CMK (cell line): Measurements from ENCODE around the gene PSRC1.

Experiments used
- DNase-seq: peaks from one replicate; pipeline ENCODE4 v3.0.0-alpha.2; 2010; ENCODE audit warnings: low read depth

PSRC1 gene

DNA sequence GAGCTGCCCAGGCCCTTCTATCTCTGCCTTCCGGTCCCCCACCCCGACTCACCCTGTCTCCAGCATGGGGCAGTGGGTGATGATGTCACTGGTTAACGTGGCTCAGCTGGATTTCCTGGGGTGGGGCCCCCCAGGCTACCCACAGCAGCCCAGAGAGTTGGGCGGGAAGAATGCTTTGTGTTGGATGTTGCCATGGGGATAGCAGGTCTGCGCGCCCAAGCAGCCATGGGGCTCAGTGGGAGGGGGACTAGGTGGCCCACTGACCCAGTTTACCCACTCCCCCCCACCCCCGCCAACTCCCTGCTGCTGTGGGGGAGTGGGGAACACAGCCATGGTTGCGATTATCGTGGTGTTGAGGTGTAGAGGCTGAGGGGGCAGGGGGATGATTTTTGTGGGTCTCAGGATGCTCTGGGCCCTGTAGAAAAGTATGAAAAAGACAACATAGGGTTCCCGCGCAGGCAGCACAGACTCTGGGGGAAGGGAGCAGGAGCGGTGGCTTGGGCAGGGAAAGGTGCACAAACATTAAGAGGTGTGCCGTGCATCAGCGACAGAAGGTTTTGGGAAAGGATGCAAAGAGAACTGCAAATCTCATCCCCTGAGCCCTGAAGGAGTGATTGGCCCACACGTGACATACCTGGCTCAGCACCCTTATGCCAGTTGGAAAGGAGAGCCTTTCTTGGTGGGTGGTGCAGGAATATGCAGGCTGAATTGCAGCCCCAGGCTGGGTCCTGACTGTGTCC lies 25.1 kb downstream of the PSRC1 start:
- no peak for DNase-seq

DNA sequence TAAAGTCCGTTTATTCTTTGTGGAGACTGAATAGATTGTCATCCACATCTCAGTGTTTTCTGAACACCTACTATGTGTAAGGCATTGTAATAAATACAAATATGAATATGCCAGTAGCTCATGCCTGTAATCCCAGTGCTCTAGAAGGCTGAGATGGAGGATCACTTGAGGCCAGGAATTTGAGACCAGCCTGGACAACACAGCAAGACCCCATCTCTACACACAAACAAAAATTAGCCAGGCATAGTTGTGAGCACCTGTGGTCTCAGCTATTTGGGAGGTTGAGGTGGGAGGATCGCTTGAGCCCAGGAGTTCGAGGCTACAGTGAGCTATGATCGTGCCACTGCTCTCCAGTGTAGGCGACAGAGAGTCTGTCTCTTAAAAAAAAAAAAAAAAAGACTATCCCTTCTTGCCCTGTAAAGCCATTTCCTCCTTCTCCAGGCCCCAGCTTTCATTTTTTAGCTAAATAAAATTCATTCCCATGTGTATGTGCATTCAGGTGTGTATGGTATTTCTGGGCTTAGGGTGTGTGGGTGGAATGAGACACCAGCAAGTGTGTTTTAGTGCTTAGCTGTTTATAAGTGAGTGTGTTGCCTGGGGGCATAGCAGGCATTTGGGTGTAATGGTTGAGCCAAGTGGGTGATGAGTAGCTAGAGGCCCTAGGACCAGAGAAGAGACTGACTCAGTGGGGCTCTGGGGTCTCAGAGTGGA lies 25.8 kb downstream of the PSRC1 start:
- DNase-seq, result no peak

DNA sequence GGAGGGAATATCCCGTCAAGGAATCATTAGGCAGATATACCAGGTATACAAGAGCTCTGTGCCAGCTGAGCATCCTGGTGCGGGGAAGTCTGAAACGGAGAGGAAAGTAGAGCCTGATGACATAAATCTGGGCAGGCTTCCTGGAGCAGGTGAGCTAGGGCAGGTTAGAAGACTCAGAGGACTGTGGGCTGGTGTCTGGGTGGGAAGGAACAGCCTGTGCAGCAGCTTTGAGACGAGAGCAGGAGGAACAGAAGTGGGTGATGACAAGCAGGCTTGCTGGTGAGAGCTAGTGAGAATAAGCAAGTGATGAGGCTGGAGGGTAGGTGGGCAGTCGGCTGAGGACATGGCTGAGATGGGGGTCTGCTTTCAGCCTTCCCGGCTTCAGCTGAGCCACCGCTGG lies 26.9 kb downstream of the PSRC1 start:
- no peak for DNase-seq

DNA sequence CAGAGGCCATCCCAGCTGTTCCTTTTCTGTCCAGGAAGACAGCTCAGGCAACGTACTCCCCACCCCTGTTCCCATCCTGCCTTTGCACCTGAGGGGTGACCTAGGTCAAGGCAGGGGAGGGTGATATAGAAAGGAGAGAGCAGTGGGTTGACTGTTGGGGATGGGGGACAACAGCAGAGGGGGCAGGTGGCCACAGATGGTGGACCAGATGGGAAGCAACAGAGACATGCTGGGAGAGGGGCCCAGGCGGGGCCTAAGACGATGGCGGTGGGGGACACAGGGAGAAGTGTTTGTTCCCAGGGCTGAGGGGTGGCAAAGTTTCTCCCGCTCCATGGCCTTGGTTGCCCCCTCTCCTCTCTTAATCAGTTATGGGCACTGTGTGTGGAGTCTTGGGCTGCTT lies 27.3 kb downstream of the PSRC1 start:
- no peak for DNase-seq

DNA sequence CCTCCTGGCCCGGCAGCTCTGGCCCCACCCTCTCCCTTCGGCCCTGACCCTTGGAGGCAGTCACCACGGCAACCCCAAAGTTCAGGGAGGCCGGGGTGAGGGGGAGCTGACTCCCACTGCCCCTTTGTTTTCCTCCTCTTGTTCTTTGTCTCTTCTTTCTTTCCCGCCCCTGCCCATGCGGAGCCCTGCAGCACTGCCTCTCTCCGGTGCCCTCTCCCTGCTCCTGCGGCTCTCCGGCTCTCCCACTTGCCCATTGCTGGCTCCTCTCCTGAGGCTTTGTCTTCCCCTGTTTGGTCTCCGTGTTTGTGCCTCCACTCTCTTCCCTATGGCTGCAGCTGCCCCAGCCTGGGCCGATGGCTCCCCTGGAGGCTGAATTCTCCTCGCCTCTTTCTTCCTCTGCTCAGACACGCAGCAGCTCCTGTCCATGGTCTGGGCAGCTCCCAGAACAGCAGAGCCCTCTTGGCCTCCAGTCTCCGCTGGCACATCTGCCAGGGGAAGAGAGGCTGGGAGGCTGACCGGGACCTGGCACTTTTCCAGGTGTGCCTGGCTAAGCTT lies 27.8 kb downstream of the PSRC1 start:
- no peak for DNase-seq

DNA sequence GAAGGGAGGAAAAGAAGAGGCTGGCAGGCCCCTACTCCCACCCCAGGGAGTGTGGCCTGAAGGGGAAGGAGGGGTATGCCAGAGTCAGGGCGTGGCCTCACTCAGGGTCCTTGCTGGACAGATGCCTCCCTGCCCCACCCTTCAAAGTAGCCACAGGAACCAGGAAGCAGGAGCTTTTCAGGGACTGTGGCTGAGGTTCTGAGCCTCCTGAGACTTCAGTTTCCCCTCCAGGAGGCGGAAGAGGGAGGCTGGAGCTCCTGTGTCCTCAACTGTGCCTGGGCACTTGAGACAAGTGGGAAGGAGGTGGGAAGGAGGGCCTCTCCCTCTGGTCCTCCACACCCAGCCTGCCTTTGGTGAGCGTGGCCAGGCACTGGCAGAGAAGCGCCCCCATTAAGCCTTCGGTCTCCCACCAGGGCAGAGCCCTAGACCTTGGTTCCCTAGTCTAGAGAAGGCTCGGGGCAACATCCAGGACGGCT lies 28.3 kb downstream of the PSRC1 start:
- DNase-seq, result peak; percentile 40

DNA sequence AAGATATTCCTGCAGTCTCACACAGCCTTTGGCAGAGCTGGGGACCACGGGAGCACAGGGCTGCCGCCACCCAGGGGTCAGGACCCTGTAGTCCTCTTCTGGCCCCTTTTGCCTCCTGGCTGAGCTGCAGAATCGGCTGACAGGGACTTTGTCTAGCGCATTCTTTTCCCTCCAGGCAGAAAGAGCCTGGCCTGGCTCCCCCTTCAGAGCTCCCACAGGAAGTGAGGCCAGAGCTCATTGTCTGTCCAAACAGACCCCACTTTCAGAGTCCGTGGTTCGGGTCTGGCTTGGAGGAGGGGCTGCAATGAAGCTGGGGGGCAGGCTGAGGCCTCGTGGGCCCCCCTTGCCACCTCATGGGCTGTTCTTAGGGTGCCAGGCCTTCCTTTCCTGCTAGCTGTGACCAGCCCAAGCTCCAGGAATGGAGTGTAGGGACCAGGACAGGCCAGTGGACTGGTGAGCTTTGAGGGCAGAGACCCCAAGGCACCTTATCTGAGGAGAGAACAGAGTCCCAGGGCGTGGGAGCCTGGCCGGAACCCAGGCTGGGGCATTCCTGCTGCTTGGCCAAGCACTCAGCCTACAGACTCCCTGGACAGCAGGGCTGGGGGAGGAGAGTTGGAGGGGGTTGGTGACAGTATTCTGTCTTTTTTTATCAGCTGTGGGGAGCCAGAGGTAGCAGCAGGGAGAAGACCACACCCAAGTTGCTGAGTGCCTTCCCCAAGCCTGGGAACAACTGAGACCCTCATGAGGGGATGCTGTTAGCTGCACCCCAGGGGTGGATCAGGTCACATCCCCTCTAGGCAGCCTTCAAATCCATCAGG lies 28.9 kb downstream of the PSRC1 start:
- no peak for DNase-seq

DNA sequence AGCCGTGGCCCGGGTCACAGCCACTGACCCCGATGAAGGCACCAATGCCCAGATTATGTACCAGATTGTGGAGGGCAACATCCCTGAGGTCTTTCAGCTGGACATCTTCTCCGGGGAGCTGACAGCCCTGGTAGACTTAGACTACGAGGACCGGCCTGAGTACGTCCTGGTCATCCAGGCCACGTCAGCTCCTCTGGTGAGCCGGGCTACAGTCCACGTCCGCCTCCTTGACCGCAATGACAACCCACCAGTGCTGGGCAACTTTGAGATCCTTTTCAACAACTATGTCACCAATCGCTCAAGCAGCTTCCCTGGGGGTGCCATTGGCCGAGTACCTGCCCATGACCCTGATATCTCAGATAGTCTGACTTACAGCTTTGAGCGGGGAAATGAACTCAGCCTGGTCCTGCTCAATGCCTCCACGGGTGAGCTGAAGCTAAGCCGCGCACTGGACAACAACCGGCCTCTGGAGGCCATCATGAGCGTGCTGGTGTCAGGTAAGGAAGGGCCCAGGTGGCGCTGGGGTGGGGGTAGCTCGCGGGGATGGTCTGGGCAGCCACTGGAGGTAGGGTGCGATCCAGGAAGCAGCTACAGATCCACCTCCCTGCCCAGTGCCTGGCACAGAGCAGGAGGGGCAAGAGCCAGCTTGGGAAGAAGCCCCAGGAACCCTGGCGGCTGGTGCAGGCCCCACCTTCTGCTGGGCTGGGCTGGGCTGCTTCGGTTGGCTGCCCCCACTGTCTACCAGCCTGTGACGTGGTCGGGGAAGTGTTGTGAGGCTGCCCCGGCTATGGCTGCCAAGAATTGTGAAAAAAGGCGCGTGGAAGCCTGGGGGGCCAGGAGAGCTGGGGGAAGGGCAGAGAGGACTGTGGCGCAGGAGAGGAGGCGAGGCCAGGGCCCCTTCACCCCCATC lies 29.8 kb downstream of the PSRC1 start:
- DNase-seq, result no peak

DNA sequence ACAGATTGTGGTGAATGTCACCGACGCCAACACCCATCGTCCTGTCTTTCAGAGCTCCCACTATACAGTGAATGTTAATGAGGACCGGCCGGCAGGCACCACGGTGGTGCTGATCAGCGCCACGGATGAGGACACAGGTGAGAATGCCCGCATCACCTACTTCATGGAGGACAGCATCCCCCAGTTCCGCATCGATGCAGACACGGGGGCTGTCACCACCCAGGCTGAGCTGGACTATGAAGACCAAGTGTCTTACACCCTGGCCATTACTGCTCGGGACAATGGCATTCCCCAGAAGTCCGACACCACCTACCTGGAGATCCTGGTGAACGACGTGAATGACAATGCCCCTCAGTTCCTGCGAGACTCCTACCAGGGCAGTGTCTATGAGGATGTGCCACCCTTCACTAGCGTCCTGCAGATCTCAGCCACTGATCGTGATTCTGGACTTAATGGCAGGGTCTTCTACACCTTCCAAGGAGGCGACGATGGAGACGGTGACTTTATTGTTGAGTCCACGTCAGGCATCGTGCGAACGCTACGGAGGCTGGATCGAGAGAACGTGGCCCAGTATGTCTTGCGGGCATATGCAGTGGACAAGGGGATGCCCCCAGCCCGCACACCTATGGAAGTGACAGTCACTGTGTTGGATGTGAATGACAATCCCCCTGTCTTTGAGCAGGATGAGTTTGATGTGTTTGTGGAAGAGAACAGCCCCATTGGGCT lies 30.6 kb downstream of the PSRC1 start:
- DNase-seq, result no peak

DNA sequence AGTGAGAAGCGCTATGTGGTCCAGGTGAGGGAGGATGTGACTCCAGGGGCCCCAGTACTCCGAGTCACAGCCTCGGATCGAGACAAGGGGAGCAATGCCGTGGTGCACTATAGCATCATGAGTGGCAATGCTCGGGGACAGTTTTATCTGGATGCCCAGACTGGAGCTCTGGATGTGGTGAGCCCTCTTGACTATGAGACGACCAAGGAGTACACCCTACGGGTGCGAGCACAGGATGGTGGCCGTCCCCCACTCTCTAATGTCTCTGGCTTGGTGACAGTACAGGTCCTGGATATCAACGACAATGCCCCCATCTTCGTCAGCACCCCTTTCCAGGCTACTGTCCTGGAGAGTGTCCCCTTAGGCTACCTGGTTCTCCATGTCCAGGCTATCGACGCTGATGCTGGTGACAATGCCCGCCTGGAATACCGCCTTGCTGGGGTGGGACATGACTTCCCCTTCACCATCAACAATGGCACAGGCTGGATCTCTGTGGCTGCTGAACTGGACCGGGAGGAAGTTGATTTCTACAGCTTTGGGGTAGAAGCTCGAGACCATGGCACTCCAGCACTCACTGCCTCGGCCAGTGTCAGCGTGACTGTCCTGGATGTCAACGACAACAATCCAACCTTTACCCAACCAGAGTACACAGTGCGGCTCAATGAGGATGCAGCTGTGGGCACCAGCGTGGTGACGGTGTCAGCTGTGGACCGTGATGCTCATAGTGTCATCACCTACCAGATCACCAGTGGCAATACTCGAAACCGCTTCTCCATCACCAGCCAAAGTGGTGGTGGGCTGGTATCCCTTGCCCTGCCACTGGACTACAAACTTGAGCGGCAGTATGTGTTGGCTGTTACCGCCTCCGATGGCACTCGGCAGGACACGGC lies 31.4 kb downstream of the PSRC1 start:
- no peak for DNase-seq

DNA sequence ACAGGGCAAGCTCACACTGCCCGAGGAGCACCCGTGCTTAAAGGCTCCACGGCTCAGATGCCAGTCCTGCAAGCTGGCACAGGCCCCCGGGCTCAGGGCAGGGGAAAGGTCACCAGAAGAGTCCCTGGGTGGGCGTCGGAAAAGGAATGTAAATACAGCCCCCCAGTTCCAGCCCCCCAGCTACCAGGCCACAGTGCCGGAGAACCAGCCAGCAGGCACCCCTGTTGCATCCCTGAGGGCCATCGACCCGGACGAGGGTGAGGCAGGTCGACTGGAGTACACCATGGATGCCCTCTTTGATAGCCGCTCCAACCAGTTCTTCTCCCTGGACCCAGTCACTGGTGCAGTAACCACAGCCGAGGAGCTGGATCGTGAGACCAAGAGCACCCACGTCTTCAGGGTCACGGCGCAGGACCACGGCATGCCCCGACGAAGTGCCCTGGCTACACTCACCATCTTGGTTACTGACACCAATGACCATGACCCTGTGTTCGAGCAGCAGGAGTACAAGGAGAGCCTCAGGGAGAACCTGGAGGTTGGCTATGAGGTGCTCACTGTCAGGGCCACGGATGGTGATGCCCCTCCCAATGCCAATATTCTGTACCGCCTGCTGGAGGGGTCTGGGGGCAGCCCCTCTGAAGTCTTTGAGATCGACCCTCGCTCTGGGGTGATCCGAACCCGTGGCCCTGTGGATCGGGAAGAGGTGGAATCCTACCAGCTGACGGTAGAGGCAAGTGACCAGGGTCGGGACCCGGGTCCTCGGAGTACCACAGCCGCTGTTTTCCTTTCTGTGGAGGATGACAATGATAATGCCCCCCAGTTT lies 32.3 kb downstream of the PSRC1 start:
- DNase-seq, result no peak

DNA sequence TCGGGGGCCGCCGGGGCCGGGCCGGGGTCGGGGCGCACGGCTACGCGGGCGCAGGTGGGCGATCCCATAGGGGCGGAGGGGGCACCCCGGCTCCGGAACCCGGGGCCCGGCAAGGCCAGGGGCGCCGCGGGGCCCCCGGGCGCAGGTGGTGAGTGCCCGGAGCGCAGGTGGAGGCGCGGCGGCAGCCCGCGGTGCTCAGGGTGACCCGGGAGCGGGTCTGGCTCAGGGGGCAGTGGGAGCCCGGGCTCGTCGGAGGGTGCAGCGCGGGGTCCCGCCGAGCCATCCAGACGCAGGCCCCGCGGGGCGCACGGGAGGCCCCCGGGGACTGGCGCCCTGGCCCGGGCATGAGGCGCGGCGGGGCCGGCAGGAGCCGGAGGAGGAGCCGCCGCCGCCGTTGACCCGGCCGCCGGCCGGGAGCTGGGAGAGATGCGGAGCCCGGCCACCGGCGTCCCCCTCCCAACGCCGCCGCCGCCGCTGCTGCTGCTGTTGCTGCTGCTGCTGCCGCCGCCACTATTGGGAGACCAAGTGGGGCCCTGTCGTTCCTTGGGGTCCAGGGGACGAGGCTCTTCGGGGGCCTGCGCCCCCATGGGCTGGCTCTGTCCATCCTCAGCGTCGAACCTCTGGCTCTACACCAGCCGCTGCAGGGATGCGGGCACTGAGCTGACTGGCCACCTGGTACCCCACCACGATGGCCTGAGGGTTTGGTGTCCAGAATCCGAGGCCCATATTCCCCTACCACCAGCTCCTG lies 33.1 kb downstream of the PSRC1 start:
- no peak for DNase-seq

DNA sequence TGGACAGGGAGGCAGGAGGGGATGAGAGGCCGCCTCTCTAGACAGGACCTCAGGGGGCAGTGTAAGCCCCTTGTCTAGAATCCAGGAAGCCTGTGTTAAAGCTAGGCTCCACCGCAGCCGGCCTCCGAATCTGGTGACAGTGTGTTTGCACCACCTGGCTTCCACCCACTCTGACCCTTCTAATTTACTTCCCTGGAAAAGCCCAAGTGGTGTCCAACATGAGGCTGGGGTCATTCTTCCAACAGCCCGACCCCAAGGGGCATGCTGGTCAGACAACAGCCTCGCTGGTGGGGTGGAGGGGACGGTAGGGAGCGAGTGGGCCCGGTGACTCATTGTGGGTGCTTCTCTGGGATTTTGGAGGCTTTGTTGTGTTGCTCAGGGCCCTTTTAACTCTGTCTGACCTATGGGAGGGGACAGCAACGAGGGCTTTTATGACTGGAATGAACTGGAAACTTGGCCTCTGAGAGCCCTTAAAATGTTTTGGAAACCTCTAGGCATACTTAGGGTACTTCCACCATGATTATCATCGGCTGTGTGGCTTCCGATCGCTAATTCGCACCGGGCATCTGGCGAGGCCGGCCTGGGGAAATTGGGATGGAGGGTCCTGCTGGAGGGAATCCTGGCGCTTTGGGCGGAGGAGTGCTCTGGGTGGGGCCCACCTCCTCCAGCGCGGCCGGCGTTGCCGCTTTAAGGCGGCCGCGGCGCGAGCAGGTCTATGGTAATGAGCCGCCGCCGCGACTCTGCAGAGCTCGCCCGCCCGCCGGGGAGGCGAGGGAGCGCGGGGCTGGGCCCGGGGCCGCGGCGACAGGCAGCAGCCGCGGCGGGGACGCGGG lies 33.9 kb downstream of the PSRC1 start, which contains the start of gene CELSR2:
Gene CELSR2 (plus strand): TSS at position 743 of the 833 bp plus-strand sequence. CDS start 541 bp downstream, outside the sequence.
- no peak for DNase-seq

DNA sequence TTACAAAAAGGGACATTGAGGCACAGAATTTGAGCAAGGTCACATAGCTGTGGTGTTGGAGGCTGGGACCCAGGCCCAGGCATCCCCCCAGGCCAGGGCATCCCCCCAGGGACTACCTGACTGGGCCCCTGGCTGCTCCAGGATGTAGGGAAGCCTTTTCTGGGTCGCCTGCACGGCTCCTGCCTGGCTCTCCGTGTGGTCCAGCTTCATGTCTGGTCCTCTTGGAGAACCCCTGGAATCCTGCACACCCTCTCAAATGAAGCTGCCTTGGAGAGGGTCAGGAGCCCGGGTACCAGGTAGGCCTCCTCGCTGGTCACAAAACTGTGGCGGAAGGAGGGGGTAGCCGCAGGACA lies 34.5 kb downstream of the PSRC1 start:
- no peak for DNase-seq

DNA sequence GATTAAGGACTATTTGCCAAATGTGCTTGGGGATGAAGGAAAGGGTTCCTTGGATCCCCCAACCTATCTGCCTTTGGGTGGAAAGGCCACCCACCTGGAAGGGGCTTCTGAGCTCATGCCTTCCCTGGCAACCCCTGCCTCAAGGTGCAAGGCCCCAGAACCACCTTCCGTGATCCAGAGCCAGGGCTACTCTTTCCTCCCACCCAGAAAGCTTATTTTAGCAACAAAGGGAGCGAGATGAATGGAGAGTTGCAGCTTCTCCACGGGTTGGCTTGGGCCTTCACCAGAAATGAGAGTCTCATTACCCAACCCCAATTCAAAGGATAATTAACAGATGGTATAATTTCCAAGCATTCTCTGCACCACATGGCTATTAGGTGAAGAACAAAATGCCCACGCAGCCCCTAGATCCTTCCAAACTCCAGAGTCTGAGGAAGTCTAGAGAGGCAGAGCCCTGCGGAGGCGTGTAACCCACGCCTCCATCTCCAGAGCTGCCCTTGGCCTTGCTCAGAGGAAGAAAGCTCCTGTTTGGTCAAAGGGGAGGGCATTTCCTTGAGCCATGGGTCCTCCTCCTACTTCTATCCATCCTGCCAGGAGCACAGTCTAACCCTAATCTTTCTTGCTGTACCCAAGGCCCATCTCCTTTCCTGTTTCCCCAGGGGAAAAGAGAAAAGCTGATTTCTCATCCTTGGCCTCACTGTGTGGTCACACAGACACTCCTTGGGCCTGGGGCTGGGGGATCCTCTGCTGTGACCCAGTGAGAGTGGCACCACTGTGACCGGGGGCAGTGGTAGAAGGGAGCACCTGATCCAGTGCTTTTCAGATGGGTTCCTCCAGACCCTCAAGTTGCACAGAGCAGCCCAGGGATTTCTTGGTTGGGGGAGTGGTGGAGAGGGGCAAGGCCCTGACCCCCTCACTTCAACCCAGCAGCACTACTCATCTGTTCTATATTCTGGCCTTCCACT lies 35.3 kb downstream of the PSRC1 start:
- DNase-seq, result no peak

DNA sequence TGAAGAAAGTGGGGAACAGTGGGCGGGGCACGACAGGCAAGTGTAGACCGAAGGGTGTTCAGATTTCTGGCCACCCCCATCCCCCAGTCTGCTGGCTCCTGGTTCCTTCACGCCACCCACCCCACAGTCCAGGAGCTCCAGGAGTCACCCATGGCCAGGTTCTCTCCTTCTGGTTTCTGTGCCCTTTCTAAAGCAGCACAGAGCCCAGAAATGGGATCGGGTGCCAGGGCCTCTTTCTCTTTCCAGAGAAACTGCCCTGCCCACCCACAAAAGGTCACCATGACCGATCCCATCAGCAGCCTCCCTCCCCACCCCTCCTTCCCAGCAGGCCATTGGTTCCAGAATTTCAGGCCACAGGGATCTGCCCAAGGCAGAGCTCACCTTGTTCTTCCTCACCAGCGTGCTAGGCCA lies 36.8 kb downstream of the PSRC1 start:
- DNase-seq, result no peak
